Peyer's patch (tissue), 4 donors: Measurements from ENCODE around the gene LRRC40.

ENCODE experiments used
- CTCF ChIP-seq, 6 experiments: fragments of 450-650 bp in 4 of 6; fragments of 200-600 bp in 2 of 6; sonication (generic) in 1 of 6; IDR thresholded peaks; one replicate each; pipeline ENCODE4 v1.5.1; 2017 to 2019; ENCODE audit warnings: antibody characterized with exemption in 6 of 6, mild to moderate bottlenecking in 3 of 6, moderate library complexity in 1 of 6
- POLR2A ChIP-seq, 2 donors: fragments of 450-650 bp; IDR thresholded peaks; one replicate each; pipeline ENCODE4 v1.5.1; 2017; ENCODE audit warnings: antibody characterized with exemption in 2 of 2, mild to moderate bottlenecking in 2 of 2, moderate library complexity in 2 of 2

DNA sequence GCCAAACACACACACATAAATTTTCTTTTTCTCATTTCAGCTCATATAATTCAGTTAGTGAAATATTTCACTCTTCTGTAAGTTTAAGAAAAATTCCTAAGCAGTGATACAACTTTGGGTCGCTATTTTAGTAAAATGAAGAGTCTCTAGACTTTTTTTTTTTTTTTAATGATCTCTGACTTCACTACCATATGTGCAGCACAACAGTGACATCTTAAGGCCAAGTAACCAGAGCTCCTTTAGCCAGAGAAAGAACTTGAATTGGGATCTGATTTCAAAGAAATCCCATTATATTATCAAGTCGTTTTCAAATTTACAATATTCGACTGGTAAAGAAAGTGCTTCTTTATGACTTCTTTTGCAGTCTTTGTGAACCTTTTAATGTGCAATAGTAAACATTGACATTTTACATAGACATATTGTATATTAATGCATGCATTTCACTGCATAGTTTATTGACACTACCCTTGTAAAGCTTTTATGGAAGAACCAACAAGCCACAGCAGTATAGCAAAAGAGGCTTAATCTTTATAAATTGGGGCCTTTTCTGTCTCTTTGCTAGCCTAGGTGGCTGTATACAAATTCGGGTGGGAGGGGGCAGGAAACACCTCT is 62.2 kb downstream of the LRRC40 start:
- no peak for TF ChIP-seq POLR2A (IDR thresholded peaks at IDR 0.05)
- no peak for TF ChIP-seq CTCF (IDR thresholded peaks at IDR 0.05)
